ENCODE data around the gene WNT3A. TPM values are rescaled to one million over a fixed set of nuclear protein-coding genes. Genes with fewer than 3 reads are reported as not detected.

WNT3A gene
- polyA plus RNA-seq, 1 experiment: not detected

DNA sequence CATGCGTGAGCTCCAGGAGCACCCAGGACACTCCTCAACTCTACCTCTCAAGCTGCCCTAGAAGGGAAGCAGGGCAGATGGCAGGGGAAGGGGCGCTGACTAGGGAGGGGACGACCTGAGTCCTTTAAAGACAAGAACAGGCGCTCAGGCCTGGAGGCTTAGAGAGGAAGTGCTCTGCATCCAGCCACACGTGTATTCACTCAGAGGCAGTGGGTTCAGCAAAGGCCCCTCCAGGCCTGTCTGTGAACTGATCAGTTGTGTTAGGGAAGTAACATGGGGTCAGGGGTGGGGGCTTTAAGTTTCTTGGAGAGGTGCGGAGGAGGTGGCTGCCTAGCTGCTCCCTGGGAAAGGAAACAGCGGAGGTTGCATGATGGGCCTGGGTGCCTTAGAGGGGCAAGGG lies 38.6 kb downstream of the WNT3A start:
- peaks cover 10% of the 10 kb centered on the region for H3K27me3 ChIP-seq (ENCODE audit: control insufficient read depth, insufficient read depth, low read length)
- POLR2A ChIA-PET: no interaction called here
- H3K9me3 ChIP-seq (ENCODE audit: control insufficient read depth, insufficient read depth, low read length): no peaks in the 10 kb centered on the region; the same call in 1 of the 2 replicates
- TF ChIP-seq, protein P1, sequence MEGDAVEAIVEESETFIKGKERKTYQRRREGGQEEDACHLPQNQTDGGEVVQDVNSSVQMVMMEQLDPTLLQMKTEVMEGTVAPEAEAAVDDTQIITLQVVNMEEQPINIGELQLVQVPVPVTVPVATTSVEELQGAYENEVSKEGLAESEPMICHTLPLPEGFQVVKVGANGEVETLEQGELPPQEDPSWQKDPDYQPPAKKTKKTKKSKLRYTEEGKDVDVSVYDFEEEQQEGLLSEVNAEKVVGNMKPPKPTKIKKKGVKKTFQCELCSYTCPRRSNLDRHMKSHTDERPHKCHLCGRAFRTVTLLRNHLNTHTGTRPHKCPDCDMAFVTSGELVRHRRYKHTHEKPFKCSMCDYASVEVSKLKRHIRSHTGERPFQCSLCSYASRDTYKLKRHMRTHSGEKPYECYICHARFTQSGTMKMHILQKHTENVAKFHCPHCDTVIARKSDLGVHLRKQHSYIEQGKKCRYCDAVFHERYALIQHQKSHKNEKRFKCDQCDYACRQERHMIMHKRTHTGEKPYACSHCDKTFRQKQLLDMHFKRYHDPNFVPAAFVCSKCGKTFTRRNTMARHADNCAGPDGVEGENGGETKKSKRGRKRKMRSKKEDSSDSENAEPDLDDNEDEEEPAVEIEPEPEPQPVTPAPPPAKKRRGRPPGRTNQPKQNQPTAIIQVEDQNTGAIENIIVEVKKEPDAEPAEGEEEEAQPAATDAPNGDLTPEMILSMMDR (IDR thresholded peaks at IDR 0.05; ENCODE audit: low read depth, low read length): no peak
- no peak for DNase-seq (ENCODE audit: low read depth, low spot score)
- CTCF ChIA-PET: no interaction called here
- no peak overlapping the region for H3K4me3 ChIP-seq (ENCODE audit: low read depth, low read length)
- H3K27ac ChIP-seq (ENCODE audit: low read depth, low read length): no peak overlapping the region

DNA sequence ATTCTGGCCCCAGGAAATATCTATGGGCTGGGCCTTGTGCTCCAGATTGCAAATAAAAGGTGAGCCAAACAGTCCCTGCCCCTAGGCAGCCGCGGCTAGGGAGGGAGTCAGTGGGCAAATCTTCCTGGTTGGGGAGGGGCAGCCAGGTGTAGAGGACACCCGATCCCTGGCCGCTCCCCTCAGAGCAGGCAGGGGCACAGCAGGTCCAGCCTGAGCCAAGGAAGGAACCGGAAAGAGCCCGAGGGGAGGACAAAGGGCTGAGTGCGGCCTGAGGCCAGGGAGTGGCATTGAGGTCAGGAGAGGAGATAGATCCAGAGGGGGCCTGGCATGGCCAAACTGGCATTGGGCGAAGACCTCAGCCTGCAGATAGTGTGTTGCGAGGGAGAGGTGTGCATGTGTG lies 39.1 kb downstream of the WNT3A start:
- no peak overlapping the region for H3K4me3 ChIP-seq (ENCODE audit: low read depth, low read length)
- ChIA-PET CTCF (no interaction called here), POLR2A (no interaction called here)
- H3K27me3 ChIP-seq (ENCODE audit: control insufficient read depth, insufficient read depth, low read length): peaks cover 10% of the 10 kb centered on the region
- H3K9me3 ChIP-seq (ENCODE audit: control insufficient read depth, insufficient read depth, low read length): no peaks in the 10 kb centered on the region; the same call in 1 of the 2 replicates
- no peak overlapping the region for H3K27ac ChIP-seq (ENCODE audit: low read depth, low read length)
- TF ChIP-seq, protein P1 (IDR thresholded peaks at IDR 0.05; ENCODE audit: low read depth, low read length): no peak
- DNase-seq (ENCODE audit: low read depth, low spot score): no peak

DNA sequence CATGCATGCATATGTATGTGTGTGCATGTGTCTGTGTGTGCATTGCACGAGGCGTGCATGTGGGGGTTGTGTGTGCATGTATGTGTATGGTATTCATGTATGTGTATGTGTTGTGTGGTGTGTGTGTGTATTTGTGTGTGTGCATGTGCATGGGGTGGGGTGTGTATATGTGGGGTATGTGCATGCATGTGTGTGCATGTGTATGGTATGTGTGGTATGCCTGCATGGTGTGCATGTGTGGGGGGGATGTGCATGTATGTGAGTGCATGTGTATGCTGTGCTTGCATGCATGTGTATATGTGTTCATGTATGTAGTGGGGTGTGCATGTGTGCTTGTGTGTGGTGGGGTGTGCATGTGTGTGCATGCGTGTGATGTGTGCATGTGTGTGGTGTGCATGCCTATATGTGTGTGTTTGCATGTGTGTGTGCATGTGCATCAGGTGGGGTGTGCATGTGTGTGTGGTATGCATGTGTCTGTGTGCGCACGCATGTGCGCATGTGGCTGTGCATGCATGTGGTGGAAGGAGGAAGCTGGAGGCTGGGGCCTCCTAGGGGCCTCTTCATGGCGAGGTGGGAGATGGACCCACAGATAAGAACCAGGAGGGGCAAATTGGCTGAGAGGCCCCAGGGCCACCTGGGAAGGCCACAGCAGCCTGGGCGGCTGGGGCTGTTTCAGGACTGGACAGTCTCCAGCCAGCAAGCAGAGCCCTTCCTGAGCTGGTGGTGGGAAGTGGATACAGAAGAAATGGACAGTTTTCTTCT lies 39.8 kb downstream of the WNT3A start:
- no peak for DNase-seq (ENCODE audit: low read depth, low spot score)
- CTCF ChIA-PET: no interaction called here
- H3K4me3 ChIP-seq (ENCODE audit: low read depth, low read length): no peak overlapping the region
- TF ChIP-seq, protein P1 (IDR thresholded peaks at IDR 0.05; ENCODE audit: low read depth, low read length): no peak
- no peak overlapping the region for H3K27ac ChIP-seq (ENCODE audit: low read depth, low read length)
- no peaks in the 10 kb centered on the region; the same call in 1 of the 2 replicates for H3K9me3 ChIP-seq (ENCODE audit: control insufficient read depth, insufficient read depth, low read length)
- POLR2A ChIA-PET: no interaction called here
- H3K27me3 ChIP-seq (ENCODE audit: control insufficient read depth, insufficient read depth, low read length): peaks cover 10% of the 10 kb centered on the region

DNA sequence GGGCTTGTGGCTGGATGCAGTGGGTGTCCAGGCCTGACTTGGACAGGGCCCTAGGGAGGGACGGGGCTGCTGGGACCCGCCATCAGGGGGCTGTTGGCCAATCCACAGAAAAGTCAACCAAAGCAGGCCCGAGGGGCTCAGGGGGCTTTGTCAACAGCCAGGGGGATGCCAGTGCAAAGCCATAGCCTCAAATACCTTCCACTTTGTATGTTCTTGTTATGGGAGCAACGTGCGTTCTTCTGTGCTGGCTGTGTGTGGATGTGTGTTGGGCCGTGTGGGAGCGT lies 40.3 kb downstream of the WNT3A start:
- ChIA-PET POLR2A (no interaction called here), CTCF (no interaction called here)
- DNase-seq (ENCODE audit: low read depth, low spot score): no peak
- no peaks in the 10 kb centered on the region; the same call in 1 of the 2 replicates for H3K9me3 ChIP-seq (ENCODE audit: control insufficient read depth, insufficient read depth, low read length)
- no peak overlapping the region for H3K27ac ChIP-seq (ENCODE audit: low read depth, low read length)
- no peak overlapping the region for H3K4me3 ChIP-seq (ENCODE audit: low read depth, low read length)
- TF ChIP-seq, protein P1 (IDR thresholded peaks at IDR 0.05; ENCODE audit: low read depth, low read length): no peak
- H3K27me3 ChIP-seq (ENCODE audit: control insufficient read depth, insufficient read depth, low read length): peaks cover 10% of the 10 kb centered on the region

DNA sequence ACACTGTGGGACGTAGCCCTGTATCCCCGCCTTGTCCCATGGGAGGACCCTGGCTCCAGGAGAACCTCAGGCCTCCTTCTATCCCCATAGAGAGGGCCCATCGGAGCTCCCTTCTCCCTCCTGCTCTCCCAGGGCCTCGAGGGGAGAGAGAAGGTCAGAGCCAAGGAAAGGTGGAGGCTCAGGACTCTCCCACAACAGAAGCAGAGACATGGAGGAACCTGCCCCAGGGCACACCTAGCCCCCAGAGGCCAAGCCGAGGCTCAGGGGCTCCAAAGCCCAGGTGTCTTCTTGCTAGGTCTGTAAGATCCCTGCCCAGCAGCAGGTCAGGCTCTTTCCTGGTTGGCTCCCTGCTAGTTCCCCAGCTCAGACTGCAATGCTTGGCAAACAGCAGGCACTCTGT lies 41.3 kb downstream of the WNT3A start:
- peaks cover 10% of the 10 kb centered on the region for H3K27me3 ChIP-seq (ENCODE audit: control insufficient read depth, insufficient read depth, low read length)
- H3K4me3 ChIP-seq (ENCODE audit: low read depth, low read length): no peak overlapping the region
- H3K27ac ChIP-seq (ENCODE audit: low read depth, low read length): no peak overlapping the region
- ChIA-PET CTCF (no interaction called here), POLR2A (no interaction called here)
- TF ChIP-seq, protein P1 (IDR thresholded peaks at IDR 0.05; ENCODE audit: low read depth, low read length): no peak
- DNase-seq (ENCODE audit: low read depth, low spot score): no peak
- H3K9me3 ChIP-seq (ENCODE audit: control insufficient read depth, insufficient read depth, low read length): no peaks in the 10 kb centered on the region; the same call in 1 of the 2 replicates

Measured in AG04450 (cell line).